WI38 (cell line): Measurements from ENCODE around the gene ERLEC1.
A peak's percentile ranks its signal among the peaks of the same experiment; 100 is the strongest.

ENCODE experiments used
- H3K4me3 ChIP-seq: 2 replicates; pipeline ENCODE4 v1.5.1; 2011; ENCODE audit warnings: low read depth, mild to moderate bottlenecking, control low read depth, low read length
- TF ChIP-seq, protein P1 (sequence below): IDR thresholded peaks from 2 replicates; pipeline ENCODE4 v1.5.1; 2012; ENCODE audit warnings: low read depth, mild to moderate bottlenecking, control low read depth, low read length

ERLEC1 gene, protein sequence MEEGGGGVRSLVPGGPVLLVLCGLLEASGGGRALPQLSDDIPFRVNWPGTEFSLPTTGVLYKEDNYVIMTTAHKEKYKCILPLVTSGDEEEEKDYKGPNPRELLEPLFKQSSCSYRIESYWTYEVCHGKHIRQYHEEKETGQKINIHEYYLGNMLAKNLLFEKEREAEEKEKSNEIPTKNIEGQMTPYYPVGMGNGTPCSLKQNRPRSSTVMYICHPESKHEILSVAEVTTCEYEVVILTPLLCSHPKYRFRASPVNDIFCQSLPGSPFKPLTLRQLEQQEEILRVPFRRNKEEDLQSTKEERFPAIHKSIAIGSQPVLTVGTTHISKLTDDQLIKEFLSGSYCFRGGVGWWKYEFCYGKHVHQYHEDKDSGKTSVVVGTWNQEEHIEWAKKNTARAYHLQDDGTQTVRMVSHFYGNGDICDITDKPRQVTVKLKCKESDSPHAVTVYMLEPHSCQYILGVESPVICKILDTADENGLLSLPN

DNA sequence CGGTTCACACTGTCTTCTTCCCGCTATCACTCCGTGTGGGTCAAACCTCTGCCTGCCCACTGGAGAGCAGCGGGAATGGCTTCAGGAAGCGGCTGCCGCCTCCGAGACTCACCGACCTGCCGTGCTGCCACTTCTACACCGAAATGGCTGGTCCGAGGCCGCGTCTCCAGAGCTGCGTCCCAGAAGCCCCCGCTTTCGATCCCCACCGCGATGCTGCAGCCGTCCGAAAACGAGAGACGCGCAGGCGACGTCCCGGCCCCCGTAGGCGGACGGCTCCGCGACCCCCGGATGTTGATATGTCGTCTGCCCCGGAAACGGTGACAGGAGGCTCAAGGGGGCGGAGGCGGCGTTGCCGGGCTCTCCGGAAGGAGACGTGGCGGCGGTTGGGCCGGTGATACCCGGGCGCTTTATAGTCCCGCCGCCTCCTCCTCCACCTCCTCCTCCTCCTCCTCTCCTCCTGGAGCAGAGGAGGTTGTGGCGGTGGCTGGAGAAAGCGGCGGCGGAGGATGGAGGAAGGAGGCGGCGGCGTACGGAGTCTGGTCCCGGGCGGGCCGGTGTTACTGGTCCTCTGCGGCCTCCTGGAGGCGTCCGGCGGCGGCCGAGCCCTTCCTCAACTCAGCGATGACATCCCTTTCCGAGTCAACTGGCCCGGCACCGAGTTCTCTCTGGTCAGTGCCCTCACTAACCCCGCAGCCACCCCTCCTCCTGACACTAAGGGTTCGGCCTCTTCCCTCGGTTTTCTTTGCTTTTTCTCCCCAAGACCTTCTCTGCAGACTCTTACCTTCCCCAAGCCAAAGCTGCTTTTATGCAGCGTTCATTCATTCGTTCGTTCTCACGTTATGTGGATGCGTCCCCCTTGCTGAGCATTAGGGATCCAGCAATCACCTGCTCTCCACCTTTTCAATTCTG, at the start of gene ERLEC1, which contains the start of gene ASB3:
ERLEC1 (plus strand) TSS at position 340 of the 909 bp plus-strand sequence; CDS start at position 507, 167 bp downstream.
ASB3 (minus strand) TSS at position 249 of the 909 bp plus-strand sequence. CDS start 21,381 bp downstream, outside the sequence.
- peak within 1 kb of the TSS; percentile 88 for H3K4me3 ChIP-seq
- TF ChIP-seq, protein P1, sequence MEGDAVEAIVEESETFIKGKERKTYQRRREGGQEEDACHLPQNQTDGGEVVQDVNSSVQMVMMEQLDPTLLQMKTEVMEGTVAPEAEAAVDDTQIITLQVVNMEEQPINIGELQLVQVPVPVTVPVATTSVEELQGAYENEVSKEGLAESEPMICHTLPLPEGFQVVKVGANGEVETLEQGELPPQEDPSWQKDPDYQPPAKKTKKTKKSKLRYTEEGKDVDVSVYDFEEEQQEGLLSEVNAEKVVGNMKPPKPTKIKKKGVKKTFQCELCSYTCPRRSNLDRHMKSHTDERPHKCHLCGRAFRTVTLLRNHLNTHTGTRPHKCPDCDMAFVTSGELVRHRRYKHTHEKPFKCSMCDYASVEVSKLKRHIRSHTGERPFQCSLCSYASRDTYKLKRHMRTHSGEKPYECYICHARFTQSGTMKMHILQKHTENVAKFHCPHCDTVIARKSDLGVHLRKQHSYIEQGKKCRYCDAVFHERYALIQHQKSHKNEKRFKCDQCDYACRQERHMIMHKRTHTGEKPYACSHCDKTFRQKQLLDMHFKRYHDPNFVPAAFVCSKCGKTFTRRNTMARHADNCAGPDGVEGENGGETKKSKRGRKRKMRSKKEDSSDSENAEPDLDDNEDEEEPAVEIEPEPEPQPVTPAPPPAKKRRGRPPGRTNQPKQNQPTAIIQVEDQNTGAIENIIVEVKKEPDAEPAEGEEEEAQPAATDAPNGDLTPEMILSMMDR: no peak

DNA sequence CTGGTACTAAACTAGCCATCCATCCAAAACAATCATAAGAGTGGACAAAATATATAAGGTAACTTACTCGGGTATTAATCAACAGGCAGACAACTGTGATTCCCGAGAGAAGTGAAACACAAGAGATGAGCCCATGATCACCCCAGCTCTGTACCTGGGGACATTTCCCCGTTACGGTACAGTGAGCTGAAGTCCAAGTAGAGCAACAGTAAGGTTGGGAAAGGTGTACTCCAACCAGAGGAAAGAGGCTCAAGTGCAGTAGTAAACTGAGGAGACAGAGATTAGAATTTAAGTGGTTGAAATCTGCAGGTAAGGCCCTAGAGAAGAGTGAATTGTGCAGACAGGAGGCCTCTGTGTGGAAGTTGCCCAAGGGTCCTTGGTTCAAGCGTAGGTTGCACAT, 49.8 kb upstream of the ERLEC1 start:
- H3K4me3 ChIP-seq: no peak overlapping the region
- TF ChIP-seq, protein P1: no peak

DNA sequence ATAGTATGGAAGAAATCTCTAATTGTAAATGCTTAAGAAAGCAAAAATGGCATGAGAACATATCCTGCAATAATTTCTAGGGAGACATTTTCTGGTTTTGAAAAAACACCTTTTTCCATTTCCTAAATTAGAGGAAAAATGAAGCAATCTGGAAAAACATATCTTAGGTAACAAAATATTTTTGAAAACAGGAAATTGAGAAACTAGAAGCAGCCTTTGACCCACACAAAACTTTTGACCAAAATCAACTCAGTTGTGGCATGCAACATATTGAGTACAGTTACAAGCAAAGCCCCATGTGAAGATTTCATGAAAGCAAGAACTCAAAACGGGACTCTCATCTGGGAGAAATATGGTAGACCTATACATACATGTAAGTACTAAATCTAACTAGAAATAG, 47.8 kb upstream of the ERLEC1 start:
- TF ChIP-seq, protein P1: no peak
- H3K4me3 ChIP-seq: no peak overlapping the region

DNA sequence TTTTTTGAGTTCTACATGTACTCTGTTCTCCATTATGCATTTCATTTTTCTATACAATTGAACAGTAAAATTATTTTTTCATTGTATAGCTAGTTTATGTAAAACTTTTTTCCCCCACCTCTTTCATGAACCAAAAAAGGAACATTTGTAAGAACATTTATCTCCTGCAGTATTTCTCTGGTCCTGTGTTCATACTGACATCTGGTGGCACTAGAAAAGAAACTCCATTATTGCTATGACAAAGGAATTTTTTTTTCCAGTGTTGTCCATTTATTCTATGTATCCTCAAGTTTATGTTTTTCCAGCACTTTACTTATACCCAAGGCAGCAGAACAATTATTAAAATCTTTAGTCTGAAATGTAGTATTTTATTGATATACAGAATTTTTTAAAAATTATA, 46.7 kb upstream of the ERLEC1 start:
- TF ChIP-seq, protein P1: peak; percentile 13; the same call in 1 of the 2 replicates

DNA sequence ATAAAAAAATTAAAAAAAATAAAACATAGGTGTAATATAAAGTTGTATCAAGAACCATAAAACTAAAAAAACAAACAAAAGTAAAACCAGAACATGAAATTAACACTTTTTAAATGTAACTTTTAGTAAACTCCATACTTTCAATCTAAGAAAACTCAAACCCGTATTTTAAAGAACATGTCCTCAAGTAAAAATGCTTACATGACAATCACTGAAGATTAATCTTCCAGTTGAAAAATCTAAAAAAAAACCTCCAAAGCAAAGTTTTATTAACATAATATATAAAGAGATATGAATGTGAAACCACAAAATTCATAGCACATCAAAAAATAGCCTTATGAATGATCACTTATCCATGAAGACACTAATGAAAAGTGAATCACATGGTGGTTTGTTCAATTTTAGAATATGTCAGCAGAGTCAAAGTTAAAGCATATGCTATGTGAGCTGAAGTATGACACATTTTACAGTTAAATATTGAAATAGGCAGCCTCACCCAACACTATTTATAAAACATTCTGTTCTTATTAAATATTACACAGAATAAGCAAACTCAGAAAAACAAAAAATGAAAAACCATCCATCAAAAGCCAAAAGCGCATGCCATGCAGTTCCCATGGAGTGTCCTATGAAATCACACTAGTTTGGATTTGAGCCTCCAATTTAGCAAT, 42.3 kb upstream of the ERLEC1 start:
- H3K4me3 ChIP-seq: no peak overlapping the region
- TF ChIP-seq, protein P1: no peak

More for the DNA sequence above, 46.7 kb upstream of the ERLEC1 start:
- no peak overlapping the region for H3K4me3 ChIP-seq

DNA sequence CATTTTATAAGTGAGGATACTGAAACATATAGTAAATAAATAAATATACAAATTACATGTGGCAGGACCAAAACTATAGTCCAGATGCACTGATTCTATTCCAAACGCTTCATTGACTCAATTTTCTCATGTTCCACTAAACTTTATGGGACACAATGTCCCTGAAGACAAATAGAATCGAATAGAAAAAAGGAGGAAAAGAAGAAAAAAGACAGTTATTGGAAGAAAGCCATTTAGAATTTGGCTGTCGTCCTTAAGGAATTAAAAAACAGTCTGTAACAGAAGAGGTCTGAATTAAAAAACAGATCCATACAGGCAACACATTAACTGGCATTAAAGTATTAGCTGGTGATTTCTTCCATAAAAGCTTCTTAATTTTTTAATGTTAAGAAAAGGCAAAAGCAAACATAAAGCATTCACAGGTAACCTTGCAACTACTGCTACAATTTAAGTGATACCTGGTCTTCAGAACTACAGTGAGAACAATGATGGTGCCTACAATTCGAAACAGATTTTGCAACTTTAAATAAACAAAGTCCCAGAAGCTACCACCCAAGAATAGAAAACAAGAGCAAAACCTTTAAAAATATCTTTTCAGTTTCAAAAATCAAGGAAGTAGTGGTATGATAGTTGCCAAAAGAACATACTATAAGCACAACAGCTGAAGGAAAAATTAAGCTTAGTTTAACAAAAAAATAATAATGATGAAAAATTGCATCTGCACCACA, 36.6 kb upstream of the ERLEC1 start:
- TF ChIP-seq, protein P1: no peak
- no peak overlapping the region for H3K4me3 ChIP-seq
